Measurements from ENCODE around the gene ZFAND3. TPM values are rescaled to one million over a fixed set of nuclear protein-coding genes. Genes with fewer than 3 reads are reported as not detected.

The ZFAND3 gene
- total and polyA plus RNA-seq, 10 of the 15 experiments (the other 5 are each of a cell fraction or from before 2014, with no cell fraction given): 0.90 to 34.4 (median 16.3) TPM

GRCh38 chr6:38011937-38012336 lies 192.4 kb downstream of the ZFAND3 start:
- in situ Hi-C loops (cut with MboI): loop anchor here (25.0 kb wide), 1 partner anchor 300 kb away; no protein-coding TSS in a partner anchor
- 69% methylated on average over 5 of the region's 5 CpGs for WGBS (ENCODE audit: insufficient coverage, insufficient replicate concordance, low lambda C conversion rate, missing lambda C conversion rate)
- no peak for TF ChIP-seq SMC3 (IDR thresholded peaks at IDR 0.05; ENCODE audit: borderline replicate concordance, low read length)
- no peak for TF ChIP-seq ZBTB40 (IDR thresholded peaks at IDR 0.05; ENCODE audit: borderline replicate concordance)
- no peak for TF ChIP-seq ZNF384 (IDR thresholded peaks at IDR 0.05; ENCODE audit: borderline replicate concordance, low read depth, low read length)
- no peak for TF ChIP-seq SP1 (IDR thresholded peaks at IDR 0.05; ENCODE audit: low read depth, low read length)
- no peak for TF ChIP-seq EZH2 (IDR thresholded peaks at IDR 0.05; ENCODE audit: borderline replicate concordance, control insufficient read depth, low read depth, low read length)
- TF ChIP-seq PBX3 (IDR thresholded peaks at IDR 0.05; ENCODE audit: insufficient replicate concordance, low read depth, low read length): no peak

More at GRCh38 chr6:38011937-38012336, 192.4 kb downstream of the ZFAND3 start:
- BruUV-seq (replicated peaks): no TSS peak
- Histone ChIP-seq H3K4me1 (ENCODE audit: control insufficient read depth, insufficient read depth, low read length) (no peaks in the 10 kb centered on the region), H3K79me2 (ENCODE audit: control insufficient read depth, insufficient read depth, low read length) (peaks cover 5% of the 10 kb centered on the region), H4K20me1 (ENCODE audit: control insufficient read depth, insufficient read depth) (no peaks in the 10 kb centered on the region), H3K27me3 (replicated peaks in 1 of 2; ENCODE audit: control insufficient read depth in 2 of 2, insufficient read depth in 2 of 2, low read length in 1 of 2) (no peaks in the 10 kb centered on the region), H3K36me3 (ENCODE audit: control insufficient read depth in 2 of 2, insufficient read depth in 2 of 2, low read length in 1 of 2) (no peaks in the 10 kb centered on the region), H3K27ac (ENCODE audit: control insufficient read depth, insufficient read depth) (no peak overlapping the region), H3K9ac (ENCODE audit: control insufficient read depth, insufficient read depth, low read length) (no peak overlapping the region), H3K9me3 (replicated peaks; ENCODE audit: control insufficient read depth, insufficient read depth, low read length) (no peaks in the 10 kb centered on the region; the same call in 2 of the 3 replicates), H3K4me2 (ENCODE audit: control insufficient read depth, insufficient read depth) (no peak overlapping the region), H3K4me3 (no peak overlapping the region), H2AFZ (ENCODE audit: control insufficient read depth, low read depth, low read length) (no peak overlapping the region)
- intact Hi-C loops (cut with micrococcal nuclease; ENCODE audit: unreplicated experiment): loop anchor here (1.0 to 10.0 kb wide), 3 partner anchors 147 to 307 kb away; no protein-coding TSS in a partner anchor
- ChIA-PET POLR2A (interaction anchor here (0.6 kb wide), 1 partner anchor 1531 kb away, joined by 4 read pairs; no protein-coding TSS in a partner anchor), RAD21 (ENCODE audit: unreplicated experiment) (interaction anchor here (0.6 to 2.6 kb wide), 14 partner anchors 9 to 558 kb away, joined by 3 to 14 read pairs (median 4); partner anchors contain the start of gene ZFAND3), CTCF (interaction anchor here (0.6 to 2.8 kb wide), 33 partner anchors 9 to 557 kb away, joined by 3 to 24 read pairs (median 5); no protein-coding TSS in a partner anchor), SMC1A (ENCODE audit: uncharacterized antibody, unreplicated experiment) (interaction anchor here (0.6 to 3.0 kb wide), 40 partner anchors 9 to 559 kb away, joined by 3 to 13 read pairs (median 4); partner anchors contain the start of gene ZFAND3)
- DNase-seq (ENCODE audit: low read depth, low spot score): no peak
- FAIRE-seq: no peak
- no peak for ATAC-seq
